Gastroesophageal sphincter (tissue), 4 donors: Measurements from ENCODE around the gene ACOT2. TPM values are rescaled to one million over a fixed set of nuclear protein-coding genes. Genes with fewer than 3 reads are reported as not detected.
"Not testable (repeated sequence)": the region's sequence is repeated elsewhere in the genome, so short reads cannot be mapped to it uniquely, and the experiment has no call there.

Experiments
- ATAC-seq: fragments of 150-250 bp; one replicate; pipeline ENCODE4 v1.9.1; 2016; ENCODE audit warnings: mild to moderate bottlenecking, moderate library complexity
- H3K27ac ChIP-seq, 4 donors: fragments of 200-600 bp; sonication (generic) in 3 of 4; 1 replicate in 3 of 4; 2 replicates in 1 of 4; pipeline ENCODE4 v1.5.1; 2016 to 2019
- H3K27me3 ChIP-seq: fragments of 200-600 bp; sonication (generic); one replicate; pipeline ENCODE4 v1.5.1; 2019
- H3K36me3 ChIP-seq, 2 donors: fragments of 200-600 bp; sonication (generic); one replicate each; pipeline ENCODE4 v1.5.1; 2019; ENCODE audit warnings: control low read depth in 1 of 2
- H3K4me1 ChIP-seq, 3 donors: fragments of 200-600 bp; sonication (generic); 1 replicate in 2 of 3; 2 replicates in 1 of 3; pipeline ENCODE4 v1.5.1; 2016 to 2019; ENCODE audit warnings: control low read depth in 2 of 3
- H3K4me3 ChIP-seq, 2 donors: fragments of 200-600 bp; sonication (generic); one replicate each; pipeline ENCODE4 v1.5.1; 2019; ENCODE audit warnings: mild to moderate bottlenecking in 1 of 2, moderate library complexity in 1 of 2
- H3K9me3 ChIP-seq, 3 donors: fragments of 200-600 bp; sonication (generic); one replicate each; pipeline ENCODE4 v1.5.1; 2017 to 2019; ENCODE audit warnings: control low read depth in 2 of 3
- CTCF ChIP-seq, 4 experiments: fragments of 200-600 bp in 2 of 4; fragments of 450-650 bp in 2 of 4; sonication (generic) in 1 of 4; IDR thresholded peaks; one replicate each; pipeline ENCODE4 v1.5.1; 2017 to 2019; ENCODE audit warnings: antibody characterized with exemption in 4 of 4, mild to moderate bottlenecking in 2 of 4, moderate library complexity in 2 of 4
- EP300 ChIP-seq: sonication (generic); formaldehyde crosslinking; IDR thresholded peaks from one replicate; pipeline ENCODE4 v1.6.1; 2017; ENCODE audit warnings: antibody characterized with exemption, mild to moderate bottlenecking
- POLR2A ChIP-seq, 2 donors: fragments of 450-650 bp; IDR thresholded peaks; one replicate each; pipeline ENCODE4 v1.6.1; 2017; ENCODE audit warnings: antibody characterized with exemption in 2 of 2, mild to moderate bottlenecking in 2 of 2, moderate library complexity in 1 of 2
- POLR2AphosphoS5 ChIP-seq: sonication (generic); formaldehyde crosslinking; IDR thresholded peaks from one replicate; pipeline ENCODE4 v1.6.1; 2017; ENCODE audit warnings: antibody characterized with exemption
- WGBS, 2 donors: methylation state at CpG; one replicate each; pipeline ENCODE4 v1.1.5; 2018; ENCODE audit warnings: low coverage in 1 of 2; 5-methylcytosine and 5-hydroxymethylcytosine counted together
- total RNA-seq, 4 donors: library from RNA; depleted of rRNA; stranded (reverse); fragments of >200 nt; gene quantifications; one replicate each; pipeline ENCODE4 v1.1.0, GENCODE V29; 2016

The ACOT2 gene, protein sequence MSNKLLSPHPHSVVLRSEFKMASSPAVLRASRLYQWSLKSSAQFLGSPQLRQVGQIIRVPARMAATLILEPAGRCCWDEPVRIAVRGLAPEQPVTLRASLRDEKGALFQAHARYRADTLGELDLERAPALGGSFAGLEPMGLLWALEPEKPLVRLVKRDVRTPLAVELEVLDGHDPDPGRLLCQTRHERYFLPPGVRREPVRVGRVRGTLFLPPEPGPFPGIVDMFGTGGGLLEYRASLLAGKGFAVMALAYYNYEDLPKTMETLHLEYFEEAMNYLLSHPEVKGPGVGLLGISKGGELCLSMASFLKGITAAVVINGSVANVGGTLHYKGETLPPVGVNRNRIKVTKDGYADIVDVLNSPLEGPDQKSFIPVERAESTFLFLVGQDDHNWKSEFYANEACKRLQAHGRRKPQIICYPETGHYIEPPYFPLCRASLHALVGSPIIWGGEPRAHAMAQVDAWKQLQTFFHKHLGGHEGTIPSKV
- 100 to 1,000 TPM in 3 of 4 donors, 10 to 100 TPM in 1; 37.6 to 156 (median 107) TPM for total RNA-seq

- peak in 1 of 2 donors; percentile 71 for TF ChIP-seq POLR2A (IDR thresholded peaks at IDR 0.05)
- peak in 2 of 4 experiments; percentile 14 to 20 for TF ChIP-seq CTCF (IDR thresholded peaks at IDR 0.05)
- TF ChIP-seq POLR2AphosphoS5: peak; percentile 42
- not testable (repeated sequence) for H3K36me3 ChIP-seq, H3K27me3 ChIP-seq, H3K9me3 ChIP-seq
- 0% methylated on average over 4 to 22 of the region's 83 CpGs for WGBS, 2 donors
- peaks cover 0 to 14% (median 11%) of the 10 kb centered on the region in 3 donors for H3K4me1 ChIP-seq
- ATAC-seq: peak; percentile 93
- peak within 1 kb of the TSS; percentile 86 to 96 (median 94) for H3K27ac ChIP-seq
- peak within 1 kb of the TSS; percentile 61 to 81 for H3K4me3 ChIP-seq
Measured at GRCh38 chr14:73569185-73569958, at the start of gene ACOT2. TSS of gene ACOT2 (plus strand) at chr14:73569213. CDS start at chr14:73569241, 28 bp downstream.

DNA sequence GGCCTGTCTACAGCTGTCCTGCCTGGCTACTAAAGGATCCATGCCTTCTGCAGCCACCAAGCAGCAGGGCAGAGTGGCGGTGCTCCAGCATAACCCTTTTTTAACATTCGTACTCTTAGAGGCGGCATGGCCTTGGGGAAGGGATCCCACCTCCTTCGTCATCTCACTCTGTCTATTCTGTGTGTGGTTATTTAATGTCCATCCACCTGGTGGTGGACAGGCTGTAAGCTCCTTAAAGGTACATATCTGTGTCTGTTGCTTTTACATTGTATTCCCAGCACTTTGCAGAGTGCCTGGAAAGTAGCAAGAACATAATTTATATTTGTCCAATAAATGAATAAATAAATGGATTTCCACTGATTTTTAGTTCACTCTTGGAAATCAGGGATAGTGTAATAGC lies 47.8 kb upstream of the ACOT2 start:
- ATAC-seq: no peak
- Histone ChIP-seq H3K4me3 (no peak overlapping the region), H3K4me1 (peaks cover 0 to 2% (median 0%) of the 10 kb centered on the region in 3 donors), H3K27me3 (no peaks in the 10 kb centered on the region), H3K9me3 (no peaks in the 10 kb centered on the region), H3K36me3 (peaks cover 0 to 13% of the 10 kb centered on the region in 2 donors), H3K27ac (no peak overlapping the region)
- WGBS, 2 donors: 83 to 90% methylated on average over 3 to 4 of the region's 4 CpGs
- TF ChIP-seq POLR2A (IDR thresholded peaks at IDR 0.05): no peak
- no peak for TF ChIP-seq EP300
- no peak for TF ChIP-seq CTCF (IDR thresholded peaks at IDR 0.05)
- TF ChIP-seq POLR2AphosphoS5: no peak

DNA sequence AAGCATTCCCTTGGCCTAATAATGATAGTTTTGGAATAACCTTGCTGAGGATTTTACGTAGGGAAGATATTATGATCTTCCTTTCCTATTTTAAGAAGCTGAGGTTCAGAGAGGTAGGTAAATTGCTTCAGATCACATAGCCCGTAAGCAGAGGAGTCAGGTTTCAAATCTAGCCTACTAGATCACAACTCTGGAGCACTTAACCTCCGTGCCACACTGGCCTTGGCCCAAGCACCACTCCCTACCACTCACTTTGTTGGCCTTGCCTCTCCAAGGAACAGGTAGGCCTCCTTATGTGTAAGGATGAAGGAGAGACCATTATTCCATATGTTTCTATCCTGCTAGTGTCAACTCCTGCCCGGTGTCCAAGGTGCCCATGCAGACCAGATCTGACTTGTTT lies 44.5 kb upstream of the ACOT2 start:
- Histone ChIP-seq H3K9me3 (no peaks in the 10 kb centered on the region), H3K36me3 (peaks cover 0 to 13% of the 10 kb centered on the region in 2 donors), H3K4me1 (peaks cover 0 to 12% (median 0%) of the 10 kb centered on the region in 3 donors), H3K27ac (no peak overlapping the region), H3K4me3 (no peak overlapping the region), H3K27me3 (no peaks in the 10 kb centered on the region)
- ATAC-seq: no peak
- 92 to 98% methylated on average over 3 to 4 of the region's 4 CpGs for WGBS, 2 donors
- TF ChIP-seq CTCF (IDR thresholded peaks at IDR 0.05) (no peak), EP300 (no peak)

DNA sequence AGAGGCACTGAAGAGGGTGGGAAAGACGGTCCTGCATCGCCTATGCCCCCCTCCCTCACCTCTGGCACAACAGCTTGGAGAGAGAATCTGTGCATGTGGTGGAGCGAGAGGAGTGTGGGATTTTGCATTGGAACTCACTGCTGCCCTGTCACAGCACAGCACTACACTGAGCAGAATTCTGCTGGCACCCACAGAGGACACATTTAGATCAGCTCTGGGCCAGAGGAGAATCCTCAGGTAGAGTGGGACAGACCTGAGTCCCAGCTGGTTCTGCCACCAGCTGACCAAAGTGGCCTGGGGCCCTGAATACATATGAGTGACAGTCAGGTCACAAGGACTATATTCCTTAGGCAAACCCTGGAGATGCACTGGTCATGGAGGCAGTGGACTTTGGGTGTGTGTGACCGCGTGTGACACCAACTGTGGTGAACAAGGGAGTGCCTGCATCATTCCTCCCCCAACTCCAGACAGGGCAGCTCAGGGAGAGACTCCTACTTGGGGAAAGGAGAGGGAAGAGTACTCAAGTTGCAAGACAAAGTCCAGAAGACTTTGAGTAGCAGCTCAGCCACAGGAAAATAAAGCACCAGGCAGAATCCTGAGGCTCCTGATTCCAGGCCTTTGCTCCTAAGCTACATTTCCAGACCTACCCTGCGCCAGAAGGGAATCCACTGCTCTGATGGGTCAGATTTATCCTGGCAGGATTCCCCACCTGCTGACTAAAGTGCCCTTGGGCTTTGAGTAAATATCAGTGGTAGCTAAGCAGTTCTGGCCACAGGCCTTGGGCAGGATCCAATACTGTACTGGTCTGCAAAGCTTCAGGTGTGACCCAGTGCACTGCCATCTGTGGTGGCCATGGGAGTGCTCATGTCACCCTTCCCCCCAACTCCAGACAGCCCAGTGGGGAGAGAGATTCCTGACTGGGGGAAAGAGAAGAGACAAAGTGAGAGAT lies 42.7 kb upstream of the ACOT2 start:
- peaks cover 0 to 12% (median 0%) of the 10 kb centered on the region in 3 donors for H3K4me1 ChIP-seq
- no peaks in the 10 kb centered on the region for H3K9me3 ChIP-seq
- no peak for ATAC-seq
- peak overlapping the region in 1 of 4 donors; percentile 27 for H3K27ac ChIP-seq
- peaks cover 0 to 13% of the 10 kb centered on the region in 2 donors for H3K36me3 ChIP-seq
- TF ChIP-seq POLR2A (IDR thresholded peaks at IDR 0.05): no peak
- no peak for TF ChIP-seq POLR2AphosphoS5
- no peak for TF ChIP-seq CTCF (IDR thresholded peaks at IDR 0.05)
- TF ChIP-seq EP300: no peak
- WGBS, 2 donors: 75 to 89% methylated on average over 3 of the region's 6 CpGs
- H3K27me3 ChIP-seq: no peaks in the 10 kb centered on the region
- no peak overlapping the region for H3K4me3 ChIP-seq

- WGBS, 2 donors: 78 to 100% methylated on average over 2 of the region's 2 CpGs
Measured at GRCh38 chr14:73529356-73529755, 39.7 kb upstream of the ACOT2 start.

DNA sequence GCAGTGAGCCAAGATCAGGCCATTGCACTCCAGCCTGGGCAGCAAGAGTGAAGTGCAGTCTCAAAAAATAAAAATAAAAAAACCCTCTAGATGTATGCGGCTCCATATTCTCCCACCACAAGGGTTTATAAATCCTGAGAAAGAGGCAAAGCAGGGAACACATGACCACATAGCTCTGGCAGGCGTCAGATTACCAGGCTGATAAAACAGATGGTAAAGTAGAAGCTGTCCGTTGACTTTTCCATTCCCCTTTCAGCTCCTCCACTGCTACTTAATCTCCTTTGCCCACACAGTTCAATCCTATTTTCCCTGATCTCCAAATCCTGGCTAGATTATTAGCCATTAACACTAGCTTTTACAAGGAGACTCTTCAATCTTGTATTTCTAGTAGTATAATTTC lies 37.0 kb upstream of the ACOT2 start:
- not testable (repeated sequence) for H3K36me3 ChIP-seq, H3K9me3 ChIP-seq, H3K27ac ChIP-seq, H3K4me1 ChIP-seq, H3K27me3 ChIP-seq, ATAC-seq, H3K4me3 ChIP-seq
- WGBS, 2 donors: 100% methylated on average over 1 of the region's 3 CpGs; no CpG with 5 or more reads in 1 of the 2 donors

More at GRCh38 chr14:73529356-73529755, 39.7 kb upstream of the ACOT2 start:
- not testable (repeated sequence) for H3K36me3 ChIP-seq, H3K9me3 ChIP-seq, H3K27ac ChIP-seq, H3K4me3 ChIP-seq, ATAC-seq, H3K27me3 ChIP-seq
- H3K4me1 ChIP-seq: peaks cover 0 to 12% (median 0%) of the 10 kb centered on the region in 3 donors
